Activated effector memory CD4-positive, alpha-beta T cell treated with anti-CD3 and anti-CD28 coated beads, Interleukin-2, amount 50 U/mL, for 16 hours (primary cell): ENCODE measurements around the gene ARHGEF25.
"Not testable (repeated sequence)": the region's sequence is repeated elsewhere in the genome, so short reads cannot be mapped to it uniquely, and the experiment has no call there.

ENCODE experiments used
- DNase-seq: peaks from one replicate; pipeline ENCODE4 v3.0.0-alpha.2; 2020

ARHGEF25 gene

GRCh38 chr12:57623385-57623784 is 12.2 kb downstream of the ARHGEF25 start:
- no peak for DNase-seq

GRCh38 chr12:57623811-57624390 is 12.7 kb downstream of the ARHGEF25 start:
- DNase-seq: no peak

- no peak for DNase-seq
Observed at GRCh38 chr12:57624441-57625220, 13.4 kb downstream of the ARHGEF25 start.

- no peak for DNase-seq
Observed at GRCh38 chr12:57625261-57626032, 14.2 kb downstream of the ARHGEF25 start.

GRCh38 chr12:57626111-57626920 is 15.1 kb downstream of the ARHGEF25 start:
- DNase-seq: no peak

- DNase-seq: no peak
Observed at GRCh38 chr12:57626921-57627445, 15.7 kb downstream of the ARHGEF25 start.

- DNase-seq: no peak
Observed at GRCh38 chr12:57627501-57628279, 16.5 kb downstream of the ARHGEF25 start.

GRCh38 chr12:57628280-57629191 is 17.3 kb downstream of the ARHGEF25 start:
- no peak for DNase-seq

GRCh38 chr12:57629897-57630471 is 18.7 kb downstream of the ARHGEF25 start:
- DNase-seq: no peak

- no peak for DNase-seq
Observed at GRCh38 chr12:57630891-57631433, 19.7 kb downstream of the ARHGEF25 start.

- DNase-seq: no peak
Observed at GRCh38 chr12:57631566-57632072, 20.4 kb downstream of the ARHGEF25 start.

- DNase-seq: peak; percentile 69
Observed at GRCh38 chr12:57632073-57632957, 21.1 kb downstream of the ARHGEF25 start.

- peak; percentile 86 for DNase-seq
Observed at GRCh38 chr12:57632958-57633840, 22.0 kb downstream of the ARHGEF25 start, which contains the start of gene B4GALNT1. Gene B4GALNT1 (minus strand): TSS chr12:57633201. CDS start chr12:57632132, 1,069 bp downstream.

GRCh38 chr12:57636731-57637130 is 25.5 kb downstream of the ARHGEF25 start:
- not testable (repeated sequence) for DNase-seq

- no peak for DNase-seq
Observed at GRCh38 chr12:57637364-57637763, 26.1 kb downstream of the ARHGEF25 start.

- no peak for DNase-seq
Observed at GRCh38 chr12:57638096-57638495, 26.9 kb downstream of the ARHGEF25 start.
